BLaER1 (cell line): ENCODE results near the gene EML4.
A peak's percentile ranks its signal among the peaks of the same experiment; 100 is the strongest.
"Not testable (repeated sequence)": the region's sequence is repeated elsewhere in the genome, so short reads cannot be mapped to it uniquely, and the experiment has no call there.

Experiments used
- H3K27ac ChIP-seq: shearing (Covaris generic); formaldehyde crosslinking; 2 replicates; pipeline ENCODE4 v1.8.1; 2022
- H3K27me3 ChIP-seq: shearing (Covaris generic); formaldehyde crosslinking; 2 replicates; pipeline ENCODE4 v1.8.1; 2022
- H3K36me3 ChIP-seq: shearing (Covaris generic); formaldehyde crosslinking; 2 replicates; pipeline ENCODE4 v1.8.1; 2022
- H3K4me1 ChIP-seq: shearing (Covaris generic); formaldehyde crosslinking; 2 replicates; pipeline ENCODE4 v1.8.1; 2022
- H3K4me2 ChIP-seq: shearing (Covaris generic); formaldehyde crosslinking; 2 replicates; pipeline ENCODE4 v1.8.1; 2022
- H3K4me3 ChIP-seq: shearing (Covaris generic); formaldehyde crosslinking; 2 replicates; pipeline ENCODE4 v1.8.1; 2022
- H3K9ac ChIP-seq: shearing (Covaris generic); formaldehyde crosslinking; 2 replicates; pipeline ENCODE4 v1.8.1; 2022
- H3K9me3 ChIP-seq: shearing (Covaris generic); formaldehyde crosslinking; 2 replicates; pipeline ENCODE4 v1.8.1; 2022
- H4K20me1 ChIP-seq: shearing (Covaris generic); formaldehyde crosslinking; 2 replicates; pipeline ENCODE4 v1.8.1; 2022
- Cebpa-rat ChIP-seq: shearing (Covaris generic); IDR thresholded peaks from 2 replicates; pipeline ENCODE4 v1.8.1; 2022

Gene EML4

DNA sequence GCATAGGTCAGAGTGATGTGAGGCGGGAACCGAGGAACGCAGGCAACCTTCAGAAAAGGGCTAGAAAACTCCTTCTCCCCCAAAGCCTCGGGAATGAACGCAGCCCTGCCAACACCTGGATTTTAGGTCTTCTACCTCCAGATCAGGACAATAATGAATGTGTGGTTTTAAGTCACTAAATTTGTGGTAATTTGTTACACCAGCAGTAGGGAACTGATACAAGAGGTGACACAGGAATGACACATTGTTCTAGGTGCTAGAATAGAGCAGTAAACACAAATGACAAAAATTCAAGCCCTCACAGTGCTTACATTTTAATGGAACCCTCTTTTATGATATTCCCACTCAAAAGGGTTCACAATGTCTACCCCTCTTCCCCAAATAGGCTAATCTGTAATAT lies 39.2 kb upstream of the EML4 start:
- no peak overlapping the region for H3K4me3 ChIP-seq
- no peak overlapping the region for H3K27ac ChIP-seq
- H3K4me1 ChIP-seq: peaks cover 67% of the 10 kb centered on the region

GRCh38 chr2:42130858-42131257 lies 38.3 kb upstream of the EML4 start:
- H3K4me2 ChIP-seq: not testable (repeated sequence)

More for the DNA sequence above, 39.2 kb upstream of the EML4 start:
- Histone ChIP-seq H3K4me2 (peak overlapping the region; percentile 70), H3K9ac (no peak overlapping the region), H4K20me1 (no peaks in the 10 kb centered on the region), H3K36me3 (no peaks in the 10 kb centered on the region), H3K27me3 (no peaks in the 10 kb centered on the region), H3K9me3 (no peaks in the 10 kb centered on the region)
- TF ChIP-seq Cebpa-rat: no peak

DNA sequence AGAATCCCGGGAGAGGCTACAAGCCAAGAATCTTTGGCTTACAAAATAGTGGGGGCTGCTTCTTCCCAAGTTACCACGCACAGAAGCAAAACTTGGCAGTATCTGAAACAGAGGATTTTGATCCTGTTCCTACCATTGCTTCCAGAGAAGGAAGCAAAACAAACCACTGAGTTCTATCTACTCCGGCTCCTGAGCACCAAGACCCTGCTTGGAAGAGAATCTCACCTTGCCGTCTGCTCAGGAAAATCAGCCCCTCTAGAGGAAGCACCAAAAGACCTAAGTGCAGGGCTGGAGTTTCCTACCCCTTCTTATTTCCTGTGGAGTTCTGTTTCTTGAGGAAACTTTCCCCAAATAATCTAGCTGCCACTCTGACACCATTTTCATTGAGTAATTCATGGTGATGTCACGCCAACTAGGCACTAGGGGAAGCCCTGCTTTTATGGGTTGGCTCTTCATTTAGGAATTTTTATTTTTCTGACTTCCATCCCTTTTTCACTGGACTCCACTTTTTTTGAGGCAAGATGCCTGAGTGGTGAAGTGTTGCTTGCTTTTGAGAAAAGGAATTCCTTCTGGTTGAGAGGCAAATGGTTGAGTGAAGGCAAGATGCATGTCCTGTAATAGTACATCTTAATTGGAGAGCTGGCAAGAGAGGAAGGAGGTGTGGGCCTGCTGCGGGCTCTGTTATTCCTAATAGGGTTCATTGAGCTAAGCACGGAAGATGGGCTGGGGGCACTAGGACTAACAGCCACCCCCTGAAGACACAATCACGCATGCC lies 36.8 kb upstream of the EML4 start:
- no peaks in the 10 kb centered on the region for H3K27me3 ChIP-seq
- no peaks in the 10 kb centered on the region for H3K9me3 ChIP-seq
- H3K27ac ChIP-seq: no peak overlapping the region
- no peaks in the 10 kb centered on the region for H4K20me1 ChIP-seq
- H3K4me3 ChIP-seq: peak overlapping the region; percentile 43; the same call in 1 of the 2 replicates
- H3K4me1 ChIP-seq: peaks cover 85% of the 10 kb centered on the region
- TF ChIP-seq Cebpa-rat: no peak
- no peaks in the 10 kb centered on the region for H3K36me3 ChIP-seq
- H3K9ac ChIP-seq: no peak overlapping the region
- peak overlapping the region; percentile 87 for H3K4me2 ChIP-seq

More at GRCh38 chr2:42130858-42131257, 38.3 kb upstream of the EML4 start:
- H3K4me1 ChIP-seq: peaks cover 74% of the 10 kb centered on the region
- H3K36me3 ChIP-seq, H3K9me3 ChIP-seq, H3K4me3 ChIP-seq, H3K27ac ChIP-seq, H4K20me1 ChIP-seq, H3K9ac ChIP-seq, H3K27me3 ChIP-seq: not testable (repeated sequence)

DNA sequence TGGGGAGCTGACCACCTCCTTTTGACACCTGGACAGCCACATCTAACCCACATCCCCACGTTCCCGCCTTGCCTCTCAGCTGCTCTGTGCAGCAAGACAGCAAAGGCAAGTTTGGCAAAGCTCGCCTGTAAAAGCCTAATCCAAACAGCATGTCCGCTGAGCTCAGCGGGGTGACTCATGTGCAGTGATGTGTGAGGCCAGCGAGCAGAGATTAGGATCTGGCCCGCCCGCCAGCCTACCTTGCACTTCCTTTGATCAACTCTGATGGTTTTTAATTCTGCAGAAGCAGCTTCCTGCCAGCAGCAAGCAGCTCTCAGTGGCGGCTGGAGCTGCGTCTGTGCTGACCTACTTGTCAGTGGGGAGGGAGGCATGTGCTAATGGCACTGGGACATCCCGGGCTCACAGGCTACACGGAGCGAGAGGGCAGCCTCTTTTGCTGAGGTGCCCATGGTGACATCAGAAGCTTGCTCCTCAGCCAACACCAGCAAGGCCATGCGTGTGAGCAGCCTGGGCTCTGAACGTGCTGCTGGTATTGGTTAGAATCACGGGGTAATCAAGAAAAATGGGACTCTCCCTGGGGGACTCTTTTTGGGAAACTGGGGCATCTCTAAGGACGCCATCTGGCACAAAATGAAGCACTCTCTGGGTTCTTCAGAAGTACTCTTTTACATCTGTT lies 36.0 kb upstream of the EML4 start:
- no peaks in the 10 kb centered on the region for H3K9me3 ChIP-seq
- H4K20me1 ChIP-seq: no peaks in the 10 kb centered on the region
- peak overlapping the region; percentile 20 for H3K27ac ChIP-seq
- peaks cover 81% of the 10 kb centered on the region for H3K4me1 ChIP-seq
- peak overlapping the region; percentile 43; the same call in 1 of the 2 replicates for H3K4me3 ChIP-seq
- no peaks in the 10 kb centered on the region for H3K36me3 ChIP-seq
- no peaks in the 10 kb centered on the region for H3K27me3 ChIP-seq
- no peak for TF ChIP-seq Cebpa-rat
- peak overlapping the region; percentile 36; the same call in 1 of the 2 replicates for H3K9ac ChIP-seq
- peak overlapping the region; percentile 87 for H3K4me2 ChIP-seq

DNA sequence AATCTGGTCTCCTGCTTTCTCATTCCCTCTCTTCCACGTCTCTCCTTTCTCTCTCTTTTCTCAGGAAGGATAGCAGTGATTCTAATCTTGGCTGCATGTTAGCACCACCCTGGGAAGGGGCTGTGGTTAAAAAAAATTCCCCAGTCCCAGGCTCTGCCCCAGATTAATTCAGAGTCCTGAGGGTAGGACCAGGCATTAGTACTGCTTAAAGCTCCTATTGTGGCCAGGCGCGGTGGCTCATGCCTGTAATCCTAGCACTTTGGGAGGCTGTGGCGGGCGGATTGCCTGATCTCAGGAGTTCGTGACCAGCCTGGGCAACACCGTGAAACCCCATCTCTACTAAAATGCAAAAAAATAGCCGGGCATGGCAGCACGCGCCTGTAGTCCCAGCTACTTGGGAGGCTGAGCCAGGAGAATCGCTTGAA lies 35.4 kb upstream of the EML4 start:
- no peaks in the 10 kb centered on the region for H3K9me3 ChIP-seq
- H3K27ac ChIP-seq: peak overlapping the region; percentile 20

DNA sequence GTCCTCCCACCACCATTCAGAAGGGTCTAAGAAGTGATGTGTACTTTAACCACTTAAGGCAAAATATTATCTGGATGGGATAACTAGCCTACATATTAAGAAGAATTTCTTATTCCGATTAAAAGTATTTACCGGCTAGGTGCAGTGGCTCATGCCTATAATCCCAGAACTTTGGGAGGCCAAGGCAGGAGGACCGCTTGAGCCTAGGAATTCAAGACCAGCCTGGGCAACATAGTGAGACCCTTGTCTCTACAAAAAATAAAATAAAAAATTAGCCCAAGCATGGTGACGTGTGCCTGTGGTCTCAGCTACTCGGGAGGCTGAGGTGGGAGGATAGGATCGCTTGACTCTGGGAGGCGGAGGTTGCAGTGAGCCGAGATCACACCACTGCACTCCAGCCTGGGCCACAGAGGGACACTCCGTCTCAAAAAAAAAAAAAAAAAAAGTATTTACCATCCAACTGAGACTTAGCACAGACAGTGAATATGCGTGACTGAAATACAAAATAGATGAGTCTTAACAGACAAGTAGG lies 34.7 kb upstream of the EML4 start:
- peak overlapping the region; percentile 87; the same call in 1 of the 2 replicates for H3K4me2 ChIP-seq

More for the DNA sequence above, 35.4 kb upstream of the EML4 start:
- Histone ChIP-seq H3K36me3 (no peaks in the 10 kb centered on the region), H3K4me3 (peak overlapping the region; percentile 43; the same call in 1 of the 2 replicates), H3K9ac (peak overlapping the region; percentile 36; the same call in 1 of the 2 replicates), H4K20me1 (no peaks in the 10 kb centered on the region), H3K27me3 (no peaks in the 10 kb centered on the region), H3K4me2 (peak overlapping the region; percentile 87), H3K4me1 (peaks cover 75% of the 10 kb centered on the region)
- no peak for TF ChIP-seq Cebpa-rat

DNA sequence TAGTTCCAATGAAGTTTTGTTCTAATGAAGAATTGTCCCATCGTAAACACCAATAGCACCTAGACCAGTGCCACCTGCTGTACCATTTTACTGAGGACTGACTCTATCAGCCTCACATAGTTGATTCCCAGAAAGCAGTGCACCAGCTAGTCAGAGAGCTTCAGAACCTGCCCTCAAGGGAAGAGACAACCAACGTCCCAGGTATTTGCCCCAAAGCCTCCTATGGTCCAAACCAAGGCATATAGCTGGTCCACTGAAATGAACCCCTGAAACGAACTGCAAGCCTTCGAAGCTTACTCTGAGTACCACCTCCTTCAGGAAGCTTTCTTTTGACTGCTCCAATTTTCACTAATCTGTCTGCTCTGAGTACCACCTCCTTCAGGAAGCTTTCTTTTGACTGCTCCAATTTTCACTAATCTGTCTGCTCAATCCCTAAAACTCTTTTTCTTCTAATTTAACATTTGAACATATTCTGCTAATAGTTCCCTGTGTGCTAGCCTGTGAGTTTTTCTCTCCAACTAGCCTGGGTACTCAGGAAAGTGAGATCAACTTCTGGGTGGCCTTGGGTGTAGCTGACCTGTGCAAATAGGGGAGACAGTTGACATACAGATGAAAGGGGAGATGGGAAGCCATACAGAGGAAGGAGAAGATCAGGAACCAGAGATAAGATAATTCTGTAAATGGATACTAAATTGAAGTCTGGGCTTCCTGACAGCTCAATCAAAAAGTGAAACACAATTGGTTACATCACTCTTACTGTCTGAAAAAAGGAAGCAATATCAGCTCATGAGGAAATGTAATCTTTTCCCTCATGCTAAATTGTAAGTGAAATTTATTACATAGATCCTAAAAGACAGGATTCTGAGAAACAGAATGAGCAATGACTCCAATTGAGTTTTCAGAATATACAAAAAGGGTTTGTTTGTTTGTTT lies 33.5 kb upstream of the EML4 start:
- Histone ChIP-seq H3K27ac (no peak overlapping the region), H3K9me3 (no peaks in the 10 kb centered on the region), H3K27me3 (no peaks in the 10 kb centered on the region), H3K4me3 (no peak overlapping the region), H3K9ac (no peak overlapping the region), H3K4me2 (peak overlapping the region; percentile 28), H3K36me3 (no peaks in the 10 kb centered on the region), H3K4me1 (peaks cover 58% of the 10 kb centered on the region), H4K20me1 (no peaks in the 10 kb centered on the region)
- TF ChIP-seq Cebpa-rat: no peak

More for the DNA sequence above, 34.7 kb upstream of the EML4 start:
- H3K4me3 ChIP-seq, H3K27ac ChIP-seq, H4K20me1 ChIP-seq, H3K27me3 ChIP-seq, H3K9ac ChIP-seq, H3K36me3 ChIP-seq, H3K9me3 ChIP-seq: not testable (repeated sequence)
- H3K4me1 ChIP-seq: peaks cover 68% of the 10 kb centered on the region

DNA sequence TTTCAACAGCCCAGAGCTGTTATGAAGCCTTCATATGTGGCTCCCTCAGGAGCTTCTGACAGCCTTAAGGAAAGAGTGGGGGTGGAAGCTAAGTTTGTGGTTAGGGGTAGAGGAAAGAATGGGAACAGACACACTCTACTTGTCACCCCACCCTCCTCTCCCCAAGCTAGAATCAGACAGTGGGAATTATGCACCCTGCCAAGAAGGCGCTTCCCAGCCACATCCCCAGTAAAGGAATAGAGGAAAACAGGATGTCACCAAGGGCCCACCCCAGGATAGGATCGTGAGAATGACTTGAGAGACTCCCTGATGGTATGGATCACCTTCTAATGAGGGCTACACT lies 32.4 kb upstream of the EML4 start:
- Histone ChIP-seq H3K4me2 (peak overlapping the region; percentile 28), H3K4me1 (peaks cover 63% of the 10 kb centered on the region), H3K36me3 (no peaks in the 10 kb centered on the region), H3K9ac (no peak overlapping the region), H3K4me3 (no peak overlapping the region), H3K27ac (no peak overlapping the region), H3K27me3 (no peaks in the 10 kb centered on the region), H4K20me1 (no peaks in the 10 kb centered on the region), H3K9me3 (no peaks in the 10 kb centered on the region)
- no peak for TF ChIP-seq Cebpa-rat

GRCh38 chr2:42137125-42137841 lies 31.9 kb upstream of the EML4 start:
- Histone ChIP-seq H3K4me2 (peak overlapping the region; percentile 28), H3K27ac (no peak overlapping the region), H3K9ac (no peak overlapping the region), H3K4me1 (peaks cover 63% of the 10 kb centered on the region), H3K36me3 (no peaks in the 10 kb centered on the region), H3K27me3 (no peaks in the 10 kb centered on the region), H3K9me3 (no peaks in the 10 kb centered on the region), H4K20me1 (no peaks in the 10 kb centered on the region), H3K4me3 (no peak overlapping the region)
- no peak for TF ChIP-seq Cebpa-rat
